GM23338 (cell line): ENCODE measurements around the gene TPR. TPM values are rescaled to one million over a fixed set of nuclear protein-coding genes. Genes with fewer than 3 reads are reported as not detected.

Experiments
- ATAC-seq: fragments of 200-7000 bp; cut with Tn5 transposase; 3 replicates; pipeline ENCODE4 v1.9.1; 2020
- DNase-seq: peaks from one replicate; pipeline ENCODE4 v3.0.0-alpha.2; 2015; ENCODE audit warnings: low spot score
- H2AFZ ChIP-seq: fragments of 200-600 bp; sonication (generic); 2 replicates; pipeline ENCODE4 v1.8.0; 2016; ENCODE audit warnings: antibody characterized with exemption, mild to moderate bottlenecking, moderate library complexity
- H3F3A ChIP-seq: fragments of 200-600 bp; sonication (generic); replicated peaks from 2 replicates; pipeline ENCODE4 v1.8.0; 2017; ENCODE audit warnings: antibody characterized with exemption, mixed run types, low read depth
- H3K27ac ChIP-seq: fragments of 200-600 bp; sonication (generic); 2 replicates; pipeline ENCODE4 v1.6.1; 2016; ENCODE audit warnings: low read depth
- H3K27me3 ChIP-seq: fragments of 200-600 bp; sonication (generic); 2 replicates; pipeline ENCODE4 v1.8.0; 2016; ENCODE audit warnings: mild to moderate bottlenecking, mixed run types, moderate library complexity; ENCODE audit not compliant: insufficient read depth
- H3K36me3 ChIP-seq: fragments of 200-600 bp; sonication (generic); 2 replicates; pipeline ENCODE4 v1.8.0; 2016; ENCODE audit warnings: mild to moderate bottlenecking; ENCODE audit not compliant: insufficient read depth
- H3K4me1 ChIP-seq: fragments of 200-600 bp; sonication (generic); 2 replicates; pipeline ENCODE4 v1.8.0; 2016; ENCODE audit warnings: mild to moderate bottlenecking, moderate library complexity; ENCODE audit not compliant: insufficient read depth
- H3K4me2 ChIP-seq: fragments of 200-600 bp; sonication (generic); 2 replicates; pipeline ENCODE4 v1.7.1; 2017; ENCODE audit warnings: mixed run types
- H3K4me3 ChIP-seq: fragments of 200-600 bp; sonication (generic); 2 replicates; pipeline ENCODE4 v1.6.1; 2016; ENCODE audit warnings: mixed run types
- H3K79me2 ChIP-seq: fragments of 200-600 bp; sonication (generic); replicated peaks from 2 replicates; pipeline ENCODE4 v1.8.0; 2017; ENCODE audit warnings: mild to moderate bottlenecking; ENCODE audit not compliant: insufficient read depth
- H3K9me2 ChIP-seq: fragments of 200-600 bp; sonication (generic); 2 replicates; pipeline ENCODE4 v1.8.0; 2017; ENCODE audit not compliant: insufficient read depth
- H4K20me1 ChIP-seq: fragments of 200-600 bp; sonication (generic); replicated peaks from 2 replicates; pipeline ENCODE4 v1.8.0; 2017; ENCODE audit warnings: mild to moderate bottlenecking; ENCODE audit not compliant: insufficient read depth
- H3K27ac Mint-ChIP-seq: 2 replicates; pipeline ENCODE4 v1.8.0; 2020; ENCODE audit warnings: inconsistent platforms, mild to moderate bottlenecking, moderate library complexity, mixed read lengths
- H3K27me3 Mint-ChIP-seq: 3 replicates; pipeline ENCODE4 v1.8.0; 2022; ENCODE audit warnings: low read depth, mild to moderate bottlenecking, moderate library complexity, mixed read lengths, inconsistent platforms; ENCODE audit not compliant: insufficient read depth, poor library complexity
- H3K36me3 Mint-ChIP-seq: 3 replicates; pipeline ENCODE4 v1.8.0; 2021; ENCODE audit warnings: low read depth, mild to moderate bottlenecking, inconsistent platforms, moderate library complexity, mixed read lengths
- H3K4me1 Mint-ChIP-seq: 3 replicates; pipeline ENCODE4 v1.8.0; 2020; ENCODE audit warnings: mild to moderate bottlenecking, inconsistent platforms, mixed read lengths
- H3K4me3 Mint-ChIP-seq: 3 replicates; pipeline ENCODE4 v1.8.0; 2021; ENCODE audit warnings: moderate library complexity, mild to moderate bottlenecking, inconsistent platforms, mixed read lengths
- H3K9me3 Mint-ChIP-seq: 3 replicates; pipeline ENCODE4 v1.8.0; 2020; ENCODE audit warnings: moderate library complexity, mild to moderate bottlenecking, inconsistent platforms, mixed read lengths
- CREB1 ChIP-seq: fragments of 250-450 bp; sonication (Bioruptor Pico); IDR thresholded peaks from 2 replicates; pipeline ENCODE4 v1.5.0; 2020; ENCODE audit warnings: low read depth, mild to moderate bottlenecking, moderate library complexity
- CTCF ChIP-seq, 2 experiments: fragments of 200-600 bp in 1 of 2; sonication (generic) in 1 of 2; conservative IDR thresholded peaks; 2 replicates each; pipeline versions ENCODE4 v1.5.1 to v1.6.1; 2016 to 2017; ENCODE audit warnings: antibody characterized with exemption in 2 of 2, low read depth in 2 of 2, mild to moderate bottlenecking in 2 of 2, moderate library complexity in 1 of 2
- ETS1 ChIP-seq: IDR thresholded peaks from 2 replicates; pipeline ENCODE4 v1.6.1; 2016; ENCODE audit warnings: antibody characterized with exemption
- EZH2 ChIP-seq: fragments of 200-600 bp; sonication (generic); IDR thresholded peaks from one replicate; pipeline ENCODE4 v1.8.0; 2017; ENCODE audit warnings: antibody characterized with exemption, mild to moderate bottlenecking, low read depth; ENCODE audit not compliant: unreplicated experiment
- EZH2phosphoT487 ChIP-seq: fragments of 200-600 bp; sonication (generic); IDR thresholded peaks from one replicate; pipeline ENCODE4 v1.8.1; 2018; ENCODE audit warnings: antibody characterized with exemption; ENCODE audit not compliant: unreplicated experiment
- JUNB ChIP-seq: IDR thresholded peaks from one replicate; pipeline ENCODE4 v1.6.1; 2016; ENCODE audit warnings: antibody characterized with exemption; ENCODE audit not compliant: unreplicated experiment
- NANOG ChIP-seq: IDR thresholded peaks from 2 replicates; pipeline ENCODE4 v1.6.1; 2016; ENCODE audit warnings: antibody characterized with exemption, borderline replicate concordance
- POLR2AphosphoS5 ChIP-seq: IDR thresholded peaks from 2 replicates; pipeline ENCODE4 v1.6.1; 2016; ENCODE audit warnings: antibody characterized with exemption, low read depth
- REST ChIP-seq: IDR thresholded peaks from one replicate; pipeline ENCODE4 v1.6.1; 2018; ENCODE audit warnings: antibody characterized with exemption; ENCODE audit not compliant: unreplicated experiment
- STAT1 ChIP-seq: IDR thresholded peaks from one replicate; pipeline ENCODE4 v1.6.1; 2016; ENCODE audit warnings: antibody characterized with exemption; ENCODE audit not compliant: unreplicated experiment
- ZNF114 ChIP-seq: fragments of 250-450 bp; sonication (Bioruptor Pico); IDR thresholded peaks from 2 replicates; pipeline ENCODE4 v1.5.0; 2020; ENCODE audit warnings: mild to moderate bottlenecking, moderate library complexity
- ZNF331 ChIP-seq: fragments of 250-450 bp; sonication (Bioruptor Pico); IDR thresholded peaks from 2 replicates; pipeline ENCODE4 v1.5.0; 2020; ENCODE audit warnings: low read depth, mild to moderate bottlenecking, moderate library complexity
- polyA plus RNA-seq: library from polyadenylated mRNA; unstranded; fragments of >200 nt; fragmentation: Nextera tagmentation; extraction: Ambion mirVana; gene quantifications from 2 replicates; pipeline ENCODE4 v1.2.1, GENCODE V29; 2016
- total RNA-seq: library from RNA; depleted of rRNA; stranded (reverse); fragments of >200 nt; shearing (Covaris generic); gene quantifications from 2 replicates; pipeline ENCODE4 v1.2.3, GENCODE V29; 2014

Gene TPR
- total and polyA plus RNA-seq, 2 experiments from 2014 or later, result 108 to 220 TPM

- Histone ChIP-seq H3K27me3 (no peaks in the 10 kb centered on the region), H3K4me3 (no peak overlapping the region), H3K36me3 (0 out of 2 replicates have a peak, but pooled peaks cover 5% of the 10 kb centered on the region), H3K9me2 (no peaks in the 10 kb centered on the region; the same call in 1 of the 2 replicates), H3F3A (no peaks in the 10 kb centered on the region), H4K20me1 (no peaks in the 10 kb centered on the region), H3K4me2 (no peak overlapping the region), H2AFZ (no peak overlapping the region), H3K27ac (no peak overlapping the region), H3K4me1 (no peaks in the 10 kb centered on the region), H3K79me2 (no peaks in the 10 kb centered on the region)
- TF ChIP-seq ETS1 (no peak), ZNF114 (no peak), CTCF (conservative IDR thresholded peaks at IDR 0.05; ENCODE audit: low read depth in 2 of 2) (no peak), JUNB (no peak), EZH2phosphoT487 (no peak), STAT1 (no peak), CREB1 (CRISPR knock-in tag) (no peak), EZH2 (no peak), NANOG (no peak), REST (no peak), ZNF331 (CRISPR knock-in tag) (no peak), POLR2AphosphoS5 (no peak)
- Mint-ChIP-seq H3K27me3 (peaks cover 4% of the 10 kb centered on the region), H3K9me3 (no peaks in the 10 kb centered on the region), H3K4me3 (no peak overlapping the region), H3K4me1 (no peaks in the 10 kb centered on the region), H3K27ac (no peak overlapping the region; the same call in 1 of the 2 replicates), H3K36me3 (peaks cover 7% of the 10 kb centered on the region; the same call in 1 of the 3 replicates)
- DNase-seq (no peak), ATAC-seq (no peak)
Observed at GRCh38 chr1:186421446-186421845, 46.4 kb upstream of the TPR start.
